Epithelial cell of alveolus of lung (primary cell): ENCODE data around the gene DNAJC5. TPM values are rescaled to one million over a fixed set of nuclear protein-coding genes. Genes with fewer than 3 reads are reported as not detected.

ENCODE experiments used
- total RNA-seq: library from RNA; depleted of rRNA; stranded (reverse); fragments of >200 nt; gene quantifications from 2 replicates; pipeline ENCODE4 v1.2.1, GENCODE V29; 2015

DNAJC5 gene, protein sequence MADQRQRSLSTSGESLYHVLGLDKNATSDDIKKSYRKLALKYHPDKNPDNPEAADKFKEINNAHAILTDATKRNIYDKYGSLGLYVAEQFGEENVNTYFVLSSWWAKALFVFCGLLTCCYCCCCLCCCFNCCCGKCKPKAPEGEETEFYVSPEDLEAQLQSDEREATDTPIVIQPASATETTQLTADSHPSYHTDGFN
- 40.2 and 42.1 TPM in 2 replicates for total RNA-seq

DNA sequence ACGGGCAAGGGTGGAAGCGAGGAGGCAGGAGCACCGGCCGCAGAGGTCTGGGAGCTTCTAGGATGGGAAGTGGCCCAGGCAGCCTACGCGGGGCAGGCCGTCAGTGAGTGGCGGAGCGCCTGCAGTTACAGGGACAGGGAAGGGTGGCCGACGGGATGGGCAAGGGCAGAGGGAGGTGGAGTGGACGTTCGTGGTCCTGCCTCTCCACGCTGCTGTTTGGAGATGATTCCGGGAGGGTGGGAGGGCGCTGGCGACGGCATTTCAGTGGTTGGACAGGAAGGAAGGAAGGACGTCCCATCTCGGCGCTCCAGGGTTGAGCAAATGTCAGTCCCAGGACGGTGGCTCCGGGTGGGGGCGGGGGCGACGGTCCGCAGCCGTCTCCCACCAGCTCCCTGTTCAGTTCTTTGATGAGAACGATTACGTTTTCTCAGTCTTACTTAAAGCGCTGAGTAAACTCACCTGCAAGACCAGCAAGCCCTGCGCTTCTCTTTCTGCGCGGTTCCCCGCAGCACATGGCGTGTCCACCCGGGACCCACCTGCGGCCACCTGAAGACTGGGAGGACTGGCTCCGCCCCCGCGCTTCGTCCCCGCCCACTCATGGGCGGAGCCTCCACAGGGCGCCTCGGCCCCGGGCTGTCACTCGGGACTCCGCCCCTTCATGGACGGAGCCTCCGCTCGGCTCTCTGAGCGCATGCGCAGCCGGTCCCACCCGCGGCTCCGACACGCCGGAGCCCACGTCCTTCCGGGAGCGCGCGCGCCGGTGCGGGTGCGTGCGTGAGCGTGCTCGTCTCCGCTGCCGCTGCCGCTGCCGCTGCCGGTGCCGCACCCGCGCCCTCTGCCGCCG is at the start of gene DNAJC5:
Gene DNAJC5, plus strand, starts transcription at position 769 of the 844 bp plus-strand sequence. CDS start 33,220 bp downstream, outside the sequence.

DNA sequence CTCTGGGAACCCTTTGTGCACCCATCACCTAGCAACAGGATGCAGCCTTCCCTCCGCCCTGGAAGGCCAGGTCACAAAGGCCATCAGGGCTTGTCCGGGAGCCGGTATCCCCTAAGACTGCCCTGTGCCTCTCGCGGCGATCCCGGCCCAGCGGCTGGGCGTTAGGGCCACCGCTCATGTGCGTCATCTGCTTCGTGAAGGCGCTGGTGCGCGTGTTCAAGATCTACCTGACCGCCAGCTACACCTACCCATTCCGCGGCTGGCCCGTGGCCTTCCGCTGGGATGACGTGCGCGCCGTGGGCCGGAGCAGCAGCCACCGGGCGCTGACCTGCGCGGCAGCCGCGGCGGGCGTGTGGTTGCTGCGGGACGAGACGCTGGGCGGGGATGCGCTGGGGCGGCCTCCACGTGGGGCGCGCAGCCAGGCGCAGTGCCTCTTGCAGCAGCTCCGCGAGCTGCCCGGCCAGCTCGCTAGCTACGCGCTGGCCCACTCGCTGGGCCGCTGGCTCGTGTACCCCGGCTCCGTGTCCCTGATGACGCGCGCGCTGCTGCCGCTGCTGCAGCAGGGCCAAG is 33.5 kb upstream of the DNAJC5 start, which contains the start of gene ABHD16B:
Gene ABHD16B, plus strand, starts transcription at position 134 of the 570 bp plus-strand sequence. Its CDS starts 43 bp downstream, at position 177.

DNA sequence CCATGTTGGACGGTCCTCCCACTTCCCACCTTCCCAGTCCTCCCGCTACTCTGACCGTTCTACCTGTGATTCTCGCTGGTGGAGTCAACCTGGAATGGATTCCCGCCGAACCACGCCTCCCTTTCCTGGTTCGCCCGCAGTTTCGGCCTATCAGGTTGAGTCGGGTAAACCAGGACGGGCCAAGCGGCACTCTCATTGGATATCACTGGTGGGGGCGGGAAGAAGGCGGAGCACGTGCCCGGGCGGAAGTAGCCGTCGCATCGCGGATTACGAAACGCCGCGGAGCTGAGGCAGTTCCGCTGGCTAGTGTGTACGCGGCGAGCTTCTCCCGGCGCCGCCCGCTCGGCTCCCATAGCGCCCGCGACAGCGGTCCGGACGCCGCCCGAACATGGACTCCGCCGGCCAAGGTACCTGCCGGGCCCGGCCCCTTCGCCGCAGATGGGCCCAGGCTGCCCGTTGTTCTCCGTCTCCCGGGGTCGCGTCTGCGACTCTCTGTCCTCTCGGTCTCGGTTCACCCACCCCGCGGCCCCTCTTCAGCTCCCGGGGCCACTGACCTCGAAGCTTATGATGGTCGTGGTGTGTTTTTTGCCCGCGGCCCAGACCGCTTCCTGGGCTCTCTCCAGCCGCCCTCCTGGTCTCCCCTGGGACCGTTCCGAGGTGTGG is 29.8 kb upstream of the DNAJC5 start, which contains the start of gene TPD52L2:
Gene TPD52L2, plus strand, starts transcription at position 293 of the 663 bp plus-strand sequence. Its CDS starts 96 bp downstream, at position 389.

DNA sequence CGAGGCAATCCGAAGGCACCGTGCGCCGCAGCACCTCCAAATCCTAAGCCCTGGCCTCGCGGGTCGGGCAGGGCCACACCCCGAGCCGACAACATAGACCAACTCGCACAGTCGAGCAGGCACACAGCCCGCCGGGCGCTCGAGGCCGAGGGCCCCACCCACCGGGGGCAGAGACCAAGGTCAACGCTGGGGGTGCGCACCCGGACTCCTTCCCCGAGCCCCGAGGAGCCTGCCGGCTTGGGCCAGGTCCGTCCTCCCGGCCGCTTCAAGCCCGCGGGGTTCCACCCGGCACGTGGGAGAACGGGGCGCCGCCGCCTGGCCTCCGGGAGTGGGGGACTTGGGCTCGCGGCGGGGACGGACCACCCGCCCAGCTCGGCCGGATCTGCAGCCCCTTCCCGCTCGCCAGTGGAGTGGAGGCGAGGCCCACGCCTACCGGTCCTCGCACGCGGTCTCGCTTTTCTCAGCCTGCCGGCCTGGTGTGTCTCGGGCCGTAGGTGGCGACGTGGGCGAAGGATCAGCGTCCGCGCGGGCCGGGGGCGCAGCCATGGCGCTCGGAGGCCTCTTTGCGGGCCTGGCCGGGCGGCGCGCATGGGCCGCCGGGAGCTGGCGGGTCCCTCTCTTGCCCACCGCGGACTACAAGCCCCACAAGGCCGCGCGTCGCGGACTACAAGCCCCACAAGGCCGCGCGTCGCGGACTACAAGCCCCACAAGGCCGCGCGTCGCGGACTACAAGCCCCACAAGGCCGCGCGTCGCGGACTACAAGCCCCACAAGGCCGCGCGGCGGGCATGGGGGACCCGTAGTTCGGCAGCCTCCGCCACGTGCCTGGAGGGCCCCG is 61.1 kb downstream of the DNAJC5 start, which contains the start of gene UCKL1:
Gene UCKL1, minus strand, starts transcription at position 590 of the 837 bp plus-strand sequence. Its CDS starts 44 bp downstream, at position 546.

DNA sequence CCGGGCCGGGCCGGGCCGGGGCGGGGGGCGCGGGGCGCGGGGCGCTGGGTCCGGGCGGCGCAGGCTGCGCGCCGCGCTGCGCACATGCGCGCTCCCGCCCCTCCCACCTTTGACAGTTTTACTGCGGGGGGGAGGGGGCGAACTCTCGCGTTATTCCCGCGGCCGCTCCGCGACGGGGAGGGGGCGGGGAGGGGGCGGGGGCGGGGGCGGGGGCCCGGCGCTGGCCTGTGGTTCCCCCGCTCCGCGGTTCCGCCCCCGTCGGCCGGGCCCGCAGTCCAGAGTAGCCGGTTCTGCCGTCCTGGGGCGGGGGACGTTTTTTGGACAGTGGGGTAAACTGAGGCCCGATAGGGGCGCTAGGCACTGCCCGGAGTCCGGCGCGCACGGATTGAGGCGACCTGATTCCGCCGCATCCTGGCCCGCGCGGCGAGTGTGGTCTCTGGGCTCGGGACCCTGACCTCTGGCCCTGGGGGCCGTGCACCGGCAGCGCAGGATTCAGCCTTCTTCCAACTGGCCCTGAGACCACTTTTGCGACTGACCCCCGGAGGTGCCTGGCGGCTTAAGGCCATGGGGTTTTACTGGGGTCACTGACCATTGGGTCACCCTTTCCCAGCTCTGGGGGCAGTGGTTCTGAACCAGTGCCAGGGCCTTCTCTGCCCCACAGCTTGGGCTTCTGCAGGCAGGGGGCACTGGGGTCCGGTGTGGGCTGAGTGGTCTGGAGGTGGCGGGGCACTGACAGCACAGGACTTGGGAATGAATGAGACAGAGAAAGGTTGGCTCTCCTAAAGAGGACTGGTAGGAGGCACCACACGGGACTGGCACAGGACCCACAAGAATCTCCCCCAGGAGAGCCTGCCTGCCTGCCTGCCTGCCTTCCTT is 75.2 kb downstream of the DNAJC5 start, which contains the start of gene ZNF512B:
Gene ZNF512B, minus strand, starts transcription at position 93 of the 876 bp plus-strand sequence. CDS start 1,980 bp downstream, outside the sequence.

DNA sequence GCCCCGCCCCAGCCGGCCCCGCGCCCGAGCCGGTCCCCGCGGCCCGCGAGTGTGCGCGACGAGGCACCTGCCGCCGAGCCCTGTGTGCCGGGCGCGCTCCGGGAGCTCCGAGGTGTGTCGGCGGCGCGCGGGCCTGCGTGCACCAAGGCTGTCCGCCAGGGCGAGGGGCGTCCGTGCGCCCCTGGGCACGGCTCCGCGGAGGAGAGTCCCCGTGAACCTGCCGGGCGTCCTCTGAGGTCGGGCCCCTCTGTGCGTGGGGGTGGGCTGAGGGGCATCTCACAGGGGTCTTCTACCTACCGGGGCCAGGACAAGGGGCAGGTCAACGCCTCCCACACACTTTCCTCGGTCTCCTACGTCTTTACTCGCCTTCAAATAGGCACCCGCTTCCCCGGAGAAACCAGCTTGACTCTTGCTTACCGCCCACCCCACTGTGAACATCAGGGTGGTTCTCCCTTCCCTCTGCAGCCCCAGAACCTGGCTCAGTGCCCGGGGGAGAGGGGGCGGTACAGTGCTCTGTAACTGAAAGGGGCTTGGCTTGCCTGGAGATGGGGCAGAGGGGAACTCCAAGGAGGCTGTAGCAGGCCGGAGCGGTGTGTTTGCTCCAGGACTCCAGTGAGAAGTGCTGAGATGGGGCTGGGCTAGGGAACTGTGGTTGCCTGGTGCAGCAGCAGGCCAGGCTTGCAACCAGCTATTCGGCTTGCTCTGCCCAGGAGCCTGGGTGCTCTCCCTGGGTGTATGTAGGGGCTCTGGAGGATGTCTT is 84.8 kb downstream of the DNAJC5 start, which contains the start of gene SAMD10:
Gene SAMD10, minus strand, starts transcription at position 86 of the 760 bp plus-strand sequence. CDS start 175 bp downstream, outside the sequence.

DNA sequence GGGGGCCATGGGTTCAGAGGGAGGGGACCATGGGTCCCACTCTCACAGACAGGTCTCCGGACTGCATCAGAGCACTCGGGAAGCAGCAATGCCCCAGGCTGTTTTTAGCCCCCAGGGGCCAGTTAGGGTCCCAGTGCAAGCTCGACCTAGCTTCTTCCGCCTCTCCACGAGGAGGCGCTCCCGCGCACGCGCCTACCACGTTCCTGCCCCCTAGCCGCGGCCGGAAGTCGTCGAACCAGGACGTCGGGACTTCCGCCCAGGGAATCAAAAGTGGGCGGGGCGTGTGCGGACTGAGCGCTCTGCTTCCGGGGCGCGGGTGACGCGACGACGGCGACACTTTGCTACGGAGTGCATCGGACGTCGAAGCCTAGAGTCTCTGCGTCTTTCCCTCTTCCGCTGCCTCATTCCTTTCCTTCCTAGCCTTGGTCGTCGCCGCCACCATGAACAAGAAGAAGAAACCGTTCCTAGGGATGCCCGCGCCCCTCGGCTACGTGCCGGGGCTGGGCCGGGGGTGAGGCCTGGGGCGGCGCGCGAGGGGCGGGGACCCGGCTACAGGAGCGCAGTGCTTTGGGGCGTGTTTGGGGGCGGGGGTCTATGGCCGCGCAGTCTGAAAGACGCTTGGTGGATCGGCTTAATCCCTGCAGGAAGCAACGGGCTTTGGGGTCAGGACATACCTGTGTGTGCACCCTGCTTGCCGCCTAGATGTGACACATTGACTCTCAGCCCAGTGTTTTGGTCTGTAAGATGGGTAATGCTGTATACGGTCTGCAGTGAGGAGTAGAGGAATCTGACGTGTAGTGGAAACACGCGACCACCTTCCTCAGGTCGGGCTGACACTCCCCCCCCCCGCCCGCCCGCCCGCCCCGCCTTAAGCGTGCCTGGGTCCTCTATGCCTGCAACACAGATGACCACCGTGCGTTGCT is 86.1 kb downstream of the DNAJC5 start, which contains the start of gene PRPF6:
Gene PRPF6, plus strand, starts transcription at position 327 of the 923 bp plus-strand sequence. Its CDS starts 114 bp downstream, at position 441.

Other genes starting within 250 kb of the DNAJC5 start
- gene STMN3, start 241.7 kb upstream of the DNAJC5 start, total RNA-seq: 38.9 and 65.8 TPM in 2 replicates
- 12.4 and 18.2 TPM in 2 replicates for gene RTEL1, start 236.8 kb upstream of the DNAJC5 start, total RNA-seq
- gene TNFRSF6B, start 198.5 kb upstream of the DNAJC5 start, total RNA-seq: 3.6 and 144 TPM in 2 replicates
- 42.3 and 45.3 TPM in 2 replicates for gene ARFRP1, start 187.2 kb upstream of the DNAJC5 start, total RNA-seq
- 17.3 and 23.1 TPM in 2 replicates for gene ZGPAT, start 187.1 kb upstream of the DNAJC5 start, total RNA-seq
- gene LIME1, start 158.5 kb upstream of the DNAJC5 start, total RNA-seq: 1.3 and 1.9 TPM in 2 replicates
- gene SLC2A4RG, start 155.3 kb upstream of the DNAJC5 start, total RNA-seq: 25.2 and 58.7 TPM in 2 replicates
- gene ZBTB46, start 63.9 kb upstream of the DNAJC5 start, total RNA-seq: 3.7 TPM in 2 replicates
- gene ABHD16B, start 33.6 kb upstream of the DNAJC5 start, total RNA-seq: not detected in 2 replicates
- 83.8 and 132 TPM in 2 replicates for gene TPD52L2, start 29.9 kb upstream of the DNAJC5 start, total RNA-seq
- 18.7 and 23.4 TPM in 2 replicates for gene UCKL1, start 61.3 kb downstream of the DNAJC5 start, total RNA-seq
- 6.3 and 10.7 TPM in 2 replicates for gene ZNF512B, start 74.8 kb downstream of the DNAJC5 start, total RNA-seq
- gene SAMD10, start 84.5 kb downstream of the DNAJC5 start, total RNA-seq: 1.3 and 4.0 TPM in 2 replicates
- gene PRPF6, start 86.0 kb downstream of the DNAJC5 start, total RNA-seq: 39.2 and 55.0 TPM in 2 replicates
- gene C20orf204, start 141.1 kb downstream of the DNAJC5 start, total RNA-seq: 0.13 and 2.0 TPM in 2 replicates
- gene SOX18, start 154.5 kb downstream of the DNAJC5 start, total RNA-seq: 0.13 and 2.4 TPM in 2 replicates
- gene TCEA2, start 168.1 kb downstream of the DNAJC5 start, total RNA-seq: 20.3 and 28.1 TPM in 2 replicates
- gene RGS19, start 184.4 kb downstream of the DNAJC5 start, total RNA-seq: 9.5 and 14.1 TPM in 2 replicates
- 1.2 and 1.4 TPM in 2 replicates for gene OPRL1, start 185.0 kb downstream of the DNAJC5 start, total RNA-seq
- not detected in 2 replicates for gene LKAAEAR1, start 189.3 kb downstream of the DNAJC5 start, total RNA-seq
- gene NPBWR2, start 212.4 kb downstream of the DNAJC5 start, total RNA-seq: not detected in 2 replicates